Colon (tissue), 2 donors: ENCODE measurements around the gene RAI14.
"Not testable (repeated sequence)": the region's sequence is repeated elsewhere in the genome, so short reads cannot be mapped to it uniquely, and the experiment has no call there.

Experiments used
- FAIRE-seq: peaks from 2 replicates; lab custom pipeline; 2012; peaks lifted over from hg19 to GRCh38; lab: Jason Lieb, UNC
- donor health status: control.
- donor health status: control.

RAI14 gene

GRCh38 chr5:34770486-34770885 lies 114.4 kb downstream of the RAI14 start:
- no peak for FAIRE-seq

GRCh38 chr5:34771076-34771475 lies 114.9 kb downstream of the RAI14 start:
- no peak for FAIRE-seq

GRCh38 chr5:34772267-34773098 lies 116.4 kb downstream of the RAI14 start:
- FAIRE-seq: no peak

- FAIRE-seq: no peak
These were observed 118.0 kb downstream of the RAI14 start for GRCh38 chr5:34774139-34774538.

GRCh38 chr5:34774678-34775077 lies 118.5 kb downstream of the RAI14 start:
- not testable (repeated sequence) for FAIRE-seq

GRCh38 chr5:34775886-34776285 lies 119.8 kb downstream of the RAI14 start:
- no peak for FAIRE-seq

- no peak for FAIRE-seq
These were observed 122.1 kb downstream of the RAI14 start for GRCh38 chr5:34778091-34778850.

- FAIRE-seq: not testable (repeated sequence)
These were observed 127.8 kb downstream of the RAI14 start for GRCh38 chr5:34783892-34784291.

- no peak for FAIRE-seq
These were observed 130.9 kb downstream of the RAI14 start for GRCh38 chr5:34787035-34787434.

GRCh38 chr5:34789021-34789531 lies 132.9 kb downstream of the RAI14 start:
- no peak for FAIRE-seq

- no peak for FAIRE-seq
These were observed 133.5 kb downstream of the RAI14 start for GRCh38 chr5:34789639-34790038.

- FAIRE-seq: no peak
These were observed 133.9 kb downstream of the RAI14 start for GRCh38 chr5:34790069-34790468.

GRCh38 chr5:34791761-34792244 lies 135.7 kb downstream of the RAI14 start:
- no peak for FAIRE-seq

GRCh38 chr5:34802834-34803563 lies 146.9 kb downstream of the RAI14 start:
- FAIRE-seq: no peak

GRCh38 chr5:34803974-34804732 lies 148.0 kb downstream of the RAI14 start:
- FAIRE-seq: no peak

- no peak for FAIRE-seq
These were observed 148.8 kb downstream of the RAI14 start for GRCh38 chr5:34804913-34805312.

GRCh38 chr5:34806532-34806931 lies 150.4 kb downstream of the RAI14 start:
- FAIRE-seq: no peak

GRCh38 chr5:34811706-34812105 lies 155.6 kb downstream of the RAI14 start:
- FAIRE-seq: no peak

- FAIRE-seq: no peak
These were observed 157.4 kb downstream of the RAI14 start for GRCh38 chr5:34813509-34813908.

- FAIRE-seq: no peak
These were observed 161.6 kb downstream of the RAI14 start for GRCh38 chr5:34817558-34818351.

- FAIRE-seq: no peak
These were observed 162.6 kb downstream of the RAI14 start for GRCh38 chr5:34818717-34819116.
